Transverse colon (tissue), 4 donors: ENCODE results near the gene BPIFB2.

Source experiments
- EP300 ChIP-seq: sonication (generic); formaldehyde crosslinking; IDR thresholded peaks from one replicate; pipeline ENCODE4 v1.6.1; 2017; ENCODE audit warnings: antibody characterized with exemption, low read depth
- POLR2A ChIP-seq: fragments of 450-650 bp; IDR thresholded peaks from one replicate; pipeline ENCODE4 v1.6.1; 2016; ENCODE audit warnings: antibody characterized with exemption, mild to moderate bottlenecking, moderate library complexity
- POLR2AphosphoS5 ChIP-seq, 3 donors: sonication (generic); formaldehyde crosslinking; IDR thresholded peaks; one replicate each; pipeline ENCODE4 v1.6.1; 2016; ENCODE audit warnings: antibody characterized with exemption in 3 of 3
- TF ChIP-seq, protein P1 (sequence below), 5 experiments: fragments of 200-600 bp in 3 of 5; fragments of 450-650 bp in 2 of 5; sonication (generic) in 3 of 5; IDR thresholded peaks; 1 replicate in 2 of 5; 2 replicates in 3 of 5; pipeline ENCODE4 v1.5.1; 2016 to 2017; ENCODE audit warnings: antibody characterized with exemption in 5 of 5, inconsistent platforms in 3 of 5, mild to moderate bottlenecking in 2 of 5, moderate library complexity in 1 of 5

DNA sequence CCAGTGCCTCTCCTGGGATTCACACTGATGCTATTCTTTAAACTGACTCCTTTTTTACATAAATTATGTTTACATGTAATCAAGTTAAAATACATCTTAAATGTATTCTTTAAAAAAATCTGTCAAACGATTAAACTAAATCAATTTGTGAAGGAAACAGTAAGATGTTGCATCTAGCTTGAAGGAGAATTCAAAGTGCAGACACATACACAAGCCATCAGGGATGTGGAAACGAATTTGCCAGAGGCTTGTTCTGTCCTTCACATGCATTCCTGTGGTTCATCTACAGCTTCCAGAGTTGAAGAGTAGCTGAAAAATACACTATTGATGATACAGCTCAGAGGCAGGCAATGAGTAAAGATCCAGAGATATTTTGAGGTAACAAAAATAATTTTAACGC, 38.9 kb downstream of the BPIFB2 start:
- TF ChIP-seq, protein P1, sequence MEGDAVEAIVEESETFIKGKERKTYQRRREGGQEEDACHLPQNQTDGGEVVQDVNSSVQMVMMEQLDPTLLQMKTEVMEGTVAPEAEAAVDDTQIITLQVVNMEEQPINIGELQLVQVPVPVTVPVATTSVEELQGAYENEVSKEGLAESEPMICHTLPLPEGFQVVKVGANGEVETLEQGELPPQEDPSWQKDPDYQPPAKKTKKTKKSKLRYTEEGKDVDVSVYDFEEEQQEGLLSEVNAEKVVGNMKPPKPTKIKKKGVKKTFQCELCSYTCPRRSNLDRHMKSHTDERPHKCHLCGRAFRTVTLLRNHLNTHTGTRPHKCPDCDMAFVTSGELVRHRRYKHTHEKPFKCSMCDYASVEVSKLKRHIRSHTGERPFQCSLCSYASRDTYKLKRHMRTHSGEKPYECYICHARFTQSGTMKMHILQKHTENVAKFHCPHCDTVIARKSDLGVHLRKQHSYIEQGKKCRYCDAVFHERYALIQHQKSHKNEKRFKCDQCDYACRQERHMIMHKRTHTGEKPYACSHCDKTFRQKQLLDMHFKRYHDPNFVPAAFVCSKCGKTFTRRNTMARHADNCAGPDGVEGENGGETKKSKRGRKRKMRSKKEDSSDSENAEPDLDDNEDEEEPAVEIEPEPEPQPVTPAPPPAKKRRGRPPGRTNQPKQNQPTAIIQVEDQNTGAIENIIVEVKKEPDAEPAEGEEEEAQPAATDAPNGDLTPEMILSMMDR (IDR thresholded peaks at IDR 0.05) = no peak
- TF ChIP-seq POLR2A = no peak
- no peak for TF ChIP-seq EP300
- TF ChIP-seq POLR2AphosphoS5 (IDR thresholded peaks at IDR 0.05) = no peak
